ENCODE measurements around the gene PBX4. TPM values are rescaled to one million over a fixed set of nuclear protein-coding genes. Genes with fewer than 3 reads are reported as not detected.
A peak's percentile ranks its signal among the peaks of the same experiment; 100 is the strongest.

The PBX4 gene
- total and polyA plus RNA-seq, 10 of the 15 experiments (the other 5 are each of a cell fraction or from before 2014, with no cell fraction given) = 0.18 to 17.3 (median 4.2) TPM

DNA sequence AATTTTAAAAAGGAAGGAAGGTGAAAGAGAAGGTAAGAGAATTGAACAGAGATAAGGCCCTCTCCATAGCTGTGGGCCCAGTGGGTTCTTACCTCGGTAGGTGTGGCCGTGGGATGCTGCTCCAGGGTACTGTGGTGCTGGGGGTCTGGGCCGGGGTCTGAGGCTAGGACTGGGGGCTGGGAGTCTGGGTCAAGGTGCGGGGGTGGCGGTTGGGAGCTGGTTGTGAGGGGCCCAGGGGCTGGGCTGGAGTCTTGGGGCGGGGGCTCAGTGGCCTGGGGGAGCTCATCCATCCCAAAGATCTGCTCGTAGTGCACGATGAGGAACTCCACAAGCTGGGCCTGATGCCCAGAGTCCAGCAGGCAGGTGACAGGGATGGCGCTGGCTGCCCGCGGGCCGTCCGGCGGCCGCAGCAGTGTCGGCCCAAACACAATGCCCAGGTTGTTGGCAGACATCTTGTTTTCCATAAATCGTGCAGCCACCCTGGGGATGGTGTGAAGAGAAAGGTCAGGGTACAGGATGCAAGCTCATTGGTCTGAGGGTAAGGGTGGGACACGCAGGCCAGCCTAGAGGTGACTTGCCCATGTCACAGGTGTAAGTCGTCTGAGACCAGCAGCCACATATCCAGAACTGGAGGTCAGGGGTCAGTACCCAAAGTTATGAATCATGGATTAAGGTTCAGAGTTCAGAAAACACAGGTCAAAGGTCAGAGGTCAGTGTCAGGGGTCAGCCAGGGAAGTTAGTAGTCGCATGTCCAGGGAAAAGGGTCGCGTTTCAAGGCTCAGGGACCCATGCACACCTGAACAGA, 15.4 kb upstream of the PBX4 start (continued):
- TF ChIP-seq ESRRA (IDR thresholded peaks at IDR 0.05; ENCODE audit: low read length) (no peak), PAX5 (IDR thresholded peaks at IDR 0.05; ENCODE audit: borderline replicate concordance, low read depth, low read length) (no peak), HCFC1 (IDR thresholded peaks at IDR 0.05; ENCODE audit: low read length) (no peak), CHD2 (IDR thresholded peaks at IDR 0.05; ENCODE audit: borderline replicate concordance, low read depth, low read length) (no peak), ZNF274 (IDR thresholded peaks at IDR 0.05; ENCODE audit: insufficient read depth, insufficient read length) (no peak), POU2F2 (IDR thresholded peaks at IDR 0.05; ENCODE audit: borderline replicate concordance, low read depth, low read length) (no peak), PAX8 (IDR thresholded peaks at IDR 0.05) (no peak), FOS (IDR thresholded peaks at IDR 0.05; ENCODE audit: borderline replicate concordance, extremely low read depth, insufficient read length) (no peak), POLR2AphosphoS2 (IDR thresholded peaks at IDR 0.05; ENCODE audit: low read depth, low read length) (no peak), NR2F1 (conservative IDR thresholded peaks at IDR 0.05) (peak; percentile 91), SREBF1 (IDR thresholded peaks at IDR 0.05; ENCODE audit: low read length) (no peak), NR2C1 (IDR thresholded peaks at IDR 0.05) (peak; percentile 90), KLF5 (IDR thresholded peaks at IDR 0.05; ENCODE audit: partially characterized antibody) (no peak), ZNF217 (IDR thresholded peaks at IDR 0.05) (no peak), CREB1 (IDR thresholded peaks at IDR 0.05; ENCODE audit: low read depth) (no peak), NR2C2 (IDR thresholded peaks at IDR 0.05; ENCODE audit: borderline replicate concordance, control insufficient read depth, insufficient read length, low read depth) (peak; percentile 73)

DNA sequence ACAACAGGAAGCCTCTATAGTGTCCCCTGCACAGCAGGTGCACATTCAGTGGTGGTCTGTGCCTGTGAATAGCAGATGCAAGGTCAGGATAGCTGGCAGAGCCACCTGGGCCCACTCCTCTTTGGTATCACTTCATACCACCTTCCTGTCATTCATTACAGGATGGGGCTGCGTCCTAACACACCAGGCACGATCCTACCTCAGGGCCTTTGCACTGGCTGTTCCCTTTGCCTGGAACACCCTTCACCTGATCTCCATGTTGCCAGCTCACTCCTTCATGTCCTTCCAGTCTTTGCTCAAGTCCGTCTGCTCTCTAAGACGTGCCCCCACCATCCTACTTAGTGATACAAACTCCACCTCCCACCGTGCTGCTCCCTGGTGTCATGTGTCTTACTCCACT, 14.2 kb upstream of the PBX4 start:
- ChIA-PET RAD21 (ENCODE audit: unreplicated experiment) (no interaction called here), POLR2A (no interaction called here), CTCF (interaction anchor here (1.6 kb wide), 1 partner anchor 80 kb away, joined by 5 read pairs; no protein-coding TSS in a partner anchor), SMC1A (ENCODE audit: uncharacterized antibody, unreplicated experiment) (no interaction called here)
- BruUV-seq (replicated peaks) = no TSS peak
- no peak for ATAC-seq
- intact Hi-C loops (cut with micrococcal nuclease; ENCODE audit: unreplicated experiment) = no loop called here
- peaks cover 19 to 33% of the 10 kb centered on the region in 2 experiments for H3K36me3 ChIP-seq (ENCODE audit: control insufficient read depth in 2 of 2, insufficient read depth in 2 of 2, low read length in 1 of 2)
- no peaks in the 10 kb centered on the region for H3K9me3 ChIP-seq (replicated peaks; ENCODE audit: control insufficient read depth, insufficient read depth, low read length)
- no peak for FAIRE-seq
- H3K79me2 ChIP-seq (ENCODE audit: control insufficient read depth, insufficient read depth, low read length) = no peaks in the 10 kb centered on the region
- H3K4me3 ChIP-seq = no peak overlapping the region
- H3K27ac ChIP-seq (ENCODE audit: control insufficient read depth, insufficient read depth) = no peak overlapping the region
- H3K9ac ChIP-seq (ENCODE audit: control insufficient read depth, insufficient read depth, low read length) = no peak overlapping the region
- DNase-seq (ENCODE audit: low read depth, low spot score) = no peak
- in situ Hi-C loops (cut with MboI) = no loop called here
- TF ChIP-seq STAT3 (IDR thresholded peaks at IDR 0.05; ENCODE audit: low read depth, low read length) (no peak), POLR2A (IDR thresholded peaks at IDR 0.05; ENCODE audit: low read depth, low read length) (0 out of 2 replicates have a peak, but pooled peaks have one; percentile 36)
- 87% methylated on average over 5 of the region's 5 CpGs for WGBS (ENCODE audit: insufficient coverage, insufficient replicate concordance, low lambda C conversion rate, missing lambda C conversion rate)
- H3K27me3 ChIP-seq (replicated peaks in 1 of 2; ENCODE audit: control insufficient read depth in 2 of 2, insufficient read depth in 2 of 2, low read length in 1 of 2) = no peaks in the 10 kb centered on the region
- no peaks in the 10 kb centered on the region; the same call in 1 of the 2 replicates for H3K4me1 ChIP-seq (ENCODE audit: control insufficient read depth, insufficient read depth, low read length)
- H2AFZ ChIP-seq (ENCODE audit: control insufficient read depth, low read depth, low read length) = no peak overlapping the region
- no peak overlapping the region for H3K4me2 ChIP-seq (ENCODE audit: control insufficient read depth, insufficient read depth)
- H4K20me1 ChIP-seq (ENCODE audit: control insufficient read depth, insufficient read depth) = no peaks in the 10 kb centered on the region
